Hippocampal formation (tissue), 2 donors: ENCODE measurements around the gene CAVIN2.

ENCODE experiments used
- DNase-seq, 2 donors: peaks; one replicate each; lab custom pipeline; 2025; lab: John Stamatoyannopoulos, UW

Gene CAVIN2

DNA sequence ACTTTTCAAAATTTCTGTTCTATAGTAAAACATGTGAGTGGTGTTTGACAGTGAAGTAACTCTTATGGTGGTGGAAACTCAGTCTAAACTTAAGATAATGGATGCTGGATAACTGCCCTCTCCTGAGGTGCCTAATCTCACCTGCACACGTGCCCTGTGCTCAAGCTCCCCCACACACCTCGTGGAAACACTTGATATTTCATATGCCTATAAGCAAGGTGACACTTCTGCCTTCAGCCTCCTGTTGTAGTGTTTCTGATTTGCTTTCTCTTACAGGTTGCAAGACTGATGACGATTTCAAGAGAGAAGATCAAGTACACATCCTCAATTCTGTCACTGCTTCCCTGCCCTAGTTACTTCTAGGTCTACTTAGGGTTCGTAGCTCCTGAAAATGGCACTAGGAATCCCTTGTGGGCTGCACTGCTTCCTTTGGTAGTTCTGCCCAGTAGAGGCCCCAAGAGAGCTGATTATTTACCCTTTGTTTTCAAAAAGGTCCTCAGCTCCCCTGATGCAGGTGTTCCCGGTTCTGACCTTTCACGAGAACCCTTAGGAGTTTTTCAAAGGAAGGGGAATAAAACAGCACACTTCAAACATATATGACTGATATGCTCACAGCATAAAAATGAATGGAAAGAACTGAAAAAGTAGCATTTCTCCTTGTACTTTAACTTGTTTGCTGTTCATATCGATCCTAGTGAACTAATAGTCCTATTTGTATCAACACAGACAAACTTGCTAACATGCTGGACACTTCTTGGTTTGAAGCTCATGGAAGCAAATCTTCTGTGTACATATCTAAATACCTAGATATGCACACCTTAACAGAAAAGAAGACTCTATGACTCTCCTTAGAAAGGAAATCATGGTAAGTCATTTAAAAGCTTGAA, 6.7 kb downstream of the CAVIN2 start:
- no peak for DNase-seq

DNA sequence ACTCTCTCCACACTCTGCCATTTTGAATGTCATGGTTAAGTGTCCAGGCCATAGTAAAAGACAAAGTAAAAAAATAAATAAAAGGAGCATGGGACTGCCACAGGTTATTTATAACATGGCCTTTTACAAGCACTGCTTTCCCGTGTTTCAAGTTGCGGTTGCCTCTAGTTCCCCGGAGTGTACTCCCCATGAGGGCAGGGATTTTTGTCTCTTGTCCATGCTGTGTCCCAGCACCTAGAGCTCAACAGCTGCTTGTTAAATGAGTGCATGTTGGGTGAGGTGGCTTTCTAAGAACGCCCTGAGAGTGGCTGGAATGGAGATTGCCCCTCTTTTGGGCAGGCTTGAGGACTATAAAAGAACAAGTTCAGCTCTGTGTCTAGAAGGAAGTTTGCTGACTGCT, 8.4 kb downstream of the CAVIN2 start:
- no peak for DNase-seq

DNA sequence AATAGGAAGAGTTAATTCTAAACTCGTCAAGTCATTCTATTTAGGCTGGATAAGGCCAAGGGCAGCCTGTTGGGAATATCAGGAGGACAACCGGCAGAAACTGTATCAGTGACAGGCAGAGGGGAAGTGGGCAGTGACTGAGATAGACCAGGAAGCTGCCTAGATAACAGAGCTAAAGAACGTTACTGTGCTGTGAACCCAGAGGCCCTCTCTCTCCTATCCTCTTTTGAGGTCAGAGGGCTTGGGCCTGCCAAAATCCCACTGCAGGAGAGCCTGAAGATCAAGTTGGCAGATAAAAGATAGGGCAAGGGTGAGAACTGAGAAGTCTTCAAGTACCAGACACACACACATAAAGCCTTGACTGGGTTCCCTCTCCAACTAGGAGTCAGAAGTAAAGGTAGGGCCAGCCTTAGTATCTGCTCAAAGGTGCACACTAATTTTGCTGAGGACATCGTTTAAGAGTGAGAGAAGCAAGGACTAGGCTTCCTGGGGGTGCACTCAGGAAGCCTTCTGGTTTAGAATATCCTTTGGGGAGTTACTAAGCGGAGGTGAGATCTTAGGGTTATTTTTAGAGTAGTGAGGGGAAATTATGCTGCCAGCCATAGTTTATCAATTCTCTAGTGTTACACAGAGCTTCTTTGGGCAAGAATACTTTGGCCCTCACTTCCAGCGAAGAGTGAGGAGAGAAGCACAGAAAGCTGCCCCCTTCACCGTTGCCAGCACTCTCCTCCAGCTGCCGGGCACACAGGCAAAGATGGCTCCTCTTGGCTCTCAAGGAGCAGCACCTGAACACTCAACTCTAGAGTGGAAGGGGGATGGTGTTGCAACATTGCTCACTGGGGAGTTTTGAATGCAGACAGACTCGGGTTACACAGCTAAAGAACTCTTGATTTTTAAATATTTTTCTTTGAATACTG, 9.8 kb downstream of the CAVIN2 start:
- no peak for DNase-seq

DNA sequence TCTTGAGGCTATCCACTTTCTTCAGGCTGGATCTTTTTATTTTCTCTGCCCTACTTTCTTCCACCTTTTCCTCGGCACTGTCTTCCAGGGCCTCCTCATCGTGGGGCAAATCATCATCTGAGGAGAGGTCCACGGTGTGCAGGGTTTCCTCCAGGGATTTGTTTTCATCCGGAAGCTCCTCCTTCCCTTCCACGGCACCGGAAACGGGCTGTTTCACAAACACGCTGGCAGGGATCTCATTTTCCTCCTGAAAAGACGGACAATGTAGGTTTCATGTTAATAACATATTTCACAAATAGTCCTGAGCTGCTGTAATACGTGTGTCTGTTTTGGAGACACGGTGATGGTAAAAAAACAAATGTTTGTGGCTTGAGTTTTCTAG, 10.4 kb downstream of the CAVIN2 start:
- no peak for DNase-seq

DNA sequence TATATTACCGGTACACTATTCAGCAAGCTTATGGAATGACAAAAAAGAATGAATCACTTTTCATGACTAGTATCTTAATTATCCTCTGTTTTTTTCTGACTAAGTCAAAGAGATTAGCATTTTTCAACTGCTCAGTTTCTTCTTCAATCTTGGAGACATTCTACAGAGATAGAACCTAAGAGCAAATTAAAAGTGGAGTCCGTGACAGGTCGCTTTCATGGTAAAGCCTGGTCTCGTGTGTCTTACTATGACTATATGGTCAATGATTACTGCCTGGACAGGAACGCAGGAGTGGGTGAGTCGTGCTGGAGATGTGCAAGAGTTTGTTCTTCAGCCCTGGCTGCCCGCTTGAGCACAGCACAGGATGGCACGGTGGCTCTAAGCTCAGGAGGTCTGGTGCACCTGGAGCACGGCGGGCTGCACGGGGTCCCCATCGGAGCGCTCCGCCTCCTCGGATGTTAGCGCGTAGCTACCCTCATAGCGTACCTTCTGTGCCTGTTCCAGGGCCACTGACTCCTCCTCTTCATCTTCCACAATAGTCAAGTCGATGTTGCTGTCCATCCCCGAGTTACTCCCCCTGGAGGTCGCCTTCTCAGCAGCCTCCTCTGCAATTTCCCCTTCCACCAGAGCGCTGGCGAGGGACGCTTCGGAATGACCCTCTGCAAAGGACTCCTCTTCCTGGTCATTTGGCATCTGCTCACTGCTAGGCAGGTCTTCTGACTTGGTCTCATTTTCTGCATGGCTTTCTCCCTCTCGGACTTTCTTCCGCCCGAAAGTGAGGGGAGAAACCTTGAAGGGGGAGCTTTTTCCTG, 11.1 kb downstream of the CAVIN2 start:
- no peak for DNase-seq

DNA sequence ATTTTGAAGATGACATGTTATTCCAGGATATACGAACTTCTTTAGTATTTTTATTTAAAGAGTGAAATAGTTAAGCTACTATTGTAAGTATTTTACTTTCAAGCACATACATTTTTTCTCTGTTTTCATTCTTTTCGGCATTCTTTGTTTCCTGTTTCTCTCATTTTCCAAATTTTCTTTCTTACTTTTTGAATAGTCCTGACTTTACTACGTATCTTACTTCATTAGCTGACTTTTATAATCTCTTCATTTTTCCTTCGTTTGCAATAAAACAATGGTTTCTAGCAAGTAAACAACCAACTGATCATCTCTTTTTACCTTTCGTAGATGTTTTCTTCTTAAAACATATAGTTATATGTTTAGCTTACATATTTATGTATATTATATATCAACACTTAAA, 11.8 kb downstream of the CAVIN2 start:
- no peak for DNase-seq

DNA sequence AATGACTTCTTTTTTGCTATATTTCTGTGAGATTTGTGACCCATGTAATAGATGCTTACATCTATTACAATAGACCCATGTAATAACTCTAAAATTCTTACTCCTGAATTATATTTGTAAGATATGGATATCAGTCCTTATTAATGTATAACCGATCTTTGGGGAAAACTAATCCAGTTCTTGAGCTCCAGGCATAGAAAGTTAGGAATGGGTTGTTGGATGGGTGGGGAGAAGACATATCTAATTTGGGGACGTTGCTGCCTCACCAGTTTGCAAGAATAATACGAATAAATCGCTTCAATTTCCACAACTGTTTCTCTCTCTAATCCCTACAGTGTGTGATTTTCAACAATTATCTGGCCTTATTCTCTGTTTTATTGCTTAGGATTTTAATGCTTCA, 13.5 kb downstream of the CAVIN2 start:
- no peak for DNase-seq

DNA sequence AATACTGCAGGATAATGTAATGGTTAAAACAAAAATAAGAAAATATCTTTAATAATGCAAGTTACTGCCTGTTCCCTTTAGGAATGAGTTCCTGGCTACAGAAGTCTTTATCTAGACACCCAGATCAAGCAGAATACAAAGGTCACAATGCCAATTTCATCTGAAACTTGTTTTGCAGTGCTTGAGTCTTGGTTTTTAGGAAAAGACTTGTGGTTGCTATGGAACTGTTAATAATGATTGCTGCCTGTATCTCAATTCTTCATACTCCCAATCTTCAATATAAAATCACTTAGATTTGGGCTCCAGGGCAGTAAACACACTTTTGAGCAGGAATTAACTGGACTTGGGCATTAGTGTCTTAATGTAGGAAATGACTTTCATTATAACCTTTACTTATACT, 14.2 kb downstream of the CAVIN2 start:
- DNase-seq: no peak

DNA sequence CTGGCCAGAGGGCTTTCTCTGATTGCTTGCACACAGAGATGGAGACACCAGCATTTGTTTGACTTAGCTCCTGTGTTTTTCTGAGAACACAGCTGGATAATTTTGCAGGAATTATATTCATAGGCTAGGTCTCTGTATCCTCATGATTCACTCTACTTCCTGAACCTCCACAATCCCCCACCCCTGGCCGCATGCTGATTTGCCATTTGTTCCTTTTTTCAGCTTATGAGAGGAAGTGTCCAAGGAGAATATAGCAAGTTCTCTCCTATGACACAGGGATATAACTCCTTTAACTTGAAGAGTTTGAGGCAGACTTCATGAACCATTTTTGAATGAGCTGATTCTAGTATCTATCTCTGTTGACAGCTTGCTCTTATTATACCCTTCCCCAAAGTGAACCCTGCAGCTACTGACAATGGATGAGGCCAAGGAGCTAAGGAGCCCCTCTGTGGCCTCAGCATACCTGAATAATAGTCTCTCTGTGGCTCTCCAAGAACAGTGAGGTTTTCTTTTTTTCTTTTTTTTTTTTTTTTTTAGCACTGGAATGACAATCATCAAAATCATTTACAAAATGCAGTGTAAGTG, 15.4 kb downstream of the CAVIN2 start:
- DNase-seq: no peak

DNA sequence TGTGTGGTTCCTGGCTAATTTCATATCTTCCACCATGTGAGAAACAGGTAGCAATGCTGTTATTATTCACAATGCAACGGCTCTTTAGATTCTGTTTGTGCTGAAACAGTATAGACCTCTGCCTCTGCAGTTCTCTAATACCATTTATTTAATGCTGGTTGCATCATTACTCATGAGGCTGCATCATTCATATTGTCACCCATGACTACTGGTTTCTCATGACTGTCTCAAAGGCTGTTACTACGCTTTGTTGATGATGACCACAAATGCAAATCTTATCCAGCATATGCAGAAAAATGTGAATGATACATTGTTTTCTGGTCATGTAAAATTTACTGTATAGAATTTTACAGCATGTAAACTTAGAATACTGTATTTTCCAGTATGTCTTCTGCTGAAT, 22.5 kb downstream of the CAVIN2 start:
- no peak for DNase-seq

DNA sequence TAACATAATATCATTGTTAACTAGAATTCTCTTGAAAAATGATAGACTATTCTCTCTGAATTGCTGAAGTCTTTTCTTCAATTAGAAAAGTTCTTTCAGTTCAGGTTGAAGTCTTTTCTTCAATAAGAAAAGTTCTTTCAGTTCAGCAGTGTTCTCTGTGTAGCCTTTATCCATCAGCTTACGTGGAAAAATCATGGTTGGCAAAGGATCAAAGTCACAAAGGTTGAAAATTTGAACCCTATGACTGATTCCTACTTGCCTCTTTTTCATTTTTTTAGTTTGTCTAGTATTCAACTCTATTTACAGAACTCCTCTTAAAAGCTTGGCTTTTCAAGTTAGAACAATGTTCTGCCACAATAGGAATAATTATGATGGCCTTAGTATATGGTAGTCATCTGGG, 25.8 kb downstream of the CAVIN2 start:
- no peak for DNase-seq

DNA sequence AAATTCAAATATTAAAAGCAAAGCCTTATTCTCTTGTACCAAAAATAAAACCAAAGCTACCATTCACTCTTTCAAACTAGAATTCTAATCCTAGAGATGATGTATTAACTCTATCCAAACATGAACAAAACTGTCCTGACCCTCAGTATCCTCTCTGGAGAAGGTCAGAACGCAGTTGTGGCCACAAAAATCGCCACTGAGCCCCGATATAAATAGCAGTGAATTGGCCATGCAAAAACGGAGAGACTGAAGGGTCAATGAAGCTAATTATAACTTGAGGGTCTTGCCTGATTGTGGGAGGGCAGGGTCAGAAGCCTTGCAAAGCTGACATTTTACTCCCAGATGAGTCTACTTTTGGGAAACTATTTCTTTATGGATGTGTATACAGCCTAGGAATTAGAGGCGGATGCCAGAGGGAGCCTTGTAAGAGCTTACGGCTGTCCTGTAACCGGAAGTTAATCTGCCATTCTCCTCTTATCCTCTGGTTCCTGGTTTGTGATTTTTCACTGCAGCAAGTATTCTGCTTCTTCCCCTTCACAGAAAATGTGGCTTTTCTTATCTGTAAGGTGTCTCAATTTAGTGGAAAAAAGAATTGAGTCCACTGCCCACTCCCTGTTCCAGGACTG, 28.1 kb downstream of the CAVIN2 start:
- no peak for DNase-seq

DNA sequence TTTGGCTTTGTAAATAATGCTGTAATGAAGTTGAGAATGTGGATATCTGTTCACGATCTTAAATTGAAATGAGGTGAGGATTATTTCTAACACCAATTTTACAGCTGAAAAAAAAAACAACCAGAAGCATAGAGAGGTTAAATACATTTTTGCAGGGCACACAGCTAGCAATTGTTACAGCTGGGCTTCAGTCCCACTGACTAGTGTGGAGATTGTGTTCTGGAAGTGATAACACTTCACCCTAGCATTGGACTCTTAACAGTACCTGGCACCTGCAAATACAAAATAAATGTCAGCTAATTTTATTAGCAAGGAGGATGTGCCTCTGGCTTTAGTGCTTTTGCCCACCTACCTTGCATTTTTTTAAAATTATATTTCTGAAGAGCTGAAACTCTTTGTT, 28.8 kb downstream of the CAVIN2 start:
- DNase-seq: no peak

DNA sequence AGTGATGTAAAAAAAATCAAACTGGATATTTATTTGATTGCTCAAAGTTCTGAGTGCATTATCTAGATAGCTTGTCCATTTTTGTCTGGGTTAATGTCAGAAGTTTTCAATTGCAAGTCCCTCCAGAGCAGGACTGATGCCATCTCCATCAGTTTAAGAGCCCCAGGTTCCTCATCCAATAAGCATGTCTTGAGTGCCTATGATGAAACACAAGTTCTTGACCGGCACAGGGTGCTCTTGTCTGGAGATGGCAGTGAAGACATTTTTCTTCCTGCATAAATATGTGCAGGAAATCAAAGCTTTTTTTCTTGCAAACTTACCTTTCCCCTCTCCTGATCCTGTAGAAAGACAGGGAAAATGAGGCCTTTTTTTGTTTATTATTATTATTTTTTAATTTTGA, 31.9 kb downstream of the CAVIN2 start:
- no peak for DNase-seq

DNA sequence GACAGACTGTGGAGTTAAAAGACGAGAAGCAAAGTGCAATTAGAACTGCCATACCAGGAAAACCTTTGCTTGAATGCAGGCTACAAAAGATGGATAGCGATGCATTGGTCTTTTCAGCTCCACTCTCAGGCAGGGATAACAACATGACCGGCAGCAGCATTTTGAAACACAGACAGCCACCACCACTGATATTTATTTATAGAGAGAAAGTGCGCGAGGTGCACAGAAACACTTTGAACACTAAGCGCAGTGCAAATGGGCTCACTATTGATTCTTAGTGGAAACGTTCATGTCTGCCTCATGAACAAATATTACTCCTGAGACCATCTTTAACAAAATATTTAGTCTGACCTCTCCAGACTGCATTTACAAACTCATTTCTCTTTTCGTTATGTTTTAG, 32.9 kb downstream of the CAVIN2 start:
- no peak for DNase-seq

DNA sequence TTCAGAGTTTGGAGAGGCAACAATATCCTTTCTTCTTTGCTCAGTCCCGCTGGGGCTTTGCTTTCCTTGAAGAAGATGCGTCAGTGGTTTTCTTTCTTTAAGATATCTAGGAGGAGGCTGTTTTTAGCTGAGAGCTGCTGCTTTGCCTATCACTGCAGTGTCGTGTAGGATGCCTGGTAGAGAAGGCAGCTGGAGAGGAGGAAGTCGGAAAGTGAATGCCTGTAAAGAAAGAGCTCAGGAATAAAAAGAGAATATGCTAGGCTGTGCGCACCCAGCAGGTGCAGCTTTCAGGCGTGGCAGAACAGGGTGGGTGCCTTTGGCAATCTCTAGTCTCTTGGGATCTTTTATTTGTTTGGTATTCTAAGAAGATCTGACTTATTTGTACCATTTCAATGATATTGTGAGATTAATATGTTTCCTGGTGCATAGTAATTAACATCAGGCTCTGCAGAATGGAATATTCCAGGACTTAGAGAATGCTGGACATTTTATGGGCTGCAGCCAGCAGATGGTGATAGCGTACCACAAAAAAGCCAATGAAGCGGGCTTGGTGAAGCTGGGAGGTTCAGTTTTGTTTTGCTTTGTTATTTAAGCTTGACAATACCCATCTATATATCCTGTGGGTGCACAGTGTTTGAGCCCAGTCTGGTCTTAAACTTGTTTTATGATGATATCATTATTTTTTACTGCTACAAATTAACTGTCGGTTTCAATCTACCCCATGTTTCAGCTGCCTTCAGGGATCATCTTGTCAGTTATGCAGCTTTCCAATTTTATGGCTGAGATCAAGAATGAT, 34.9 kb downstream of the CAVIN2 start:
- peak; percentile 74 to 81 for DNase-seq

DNA sequence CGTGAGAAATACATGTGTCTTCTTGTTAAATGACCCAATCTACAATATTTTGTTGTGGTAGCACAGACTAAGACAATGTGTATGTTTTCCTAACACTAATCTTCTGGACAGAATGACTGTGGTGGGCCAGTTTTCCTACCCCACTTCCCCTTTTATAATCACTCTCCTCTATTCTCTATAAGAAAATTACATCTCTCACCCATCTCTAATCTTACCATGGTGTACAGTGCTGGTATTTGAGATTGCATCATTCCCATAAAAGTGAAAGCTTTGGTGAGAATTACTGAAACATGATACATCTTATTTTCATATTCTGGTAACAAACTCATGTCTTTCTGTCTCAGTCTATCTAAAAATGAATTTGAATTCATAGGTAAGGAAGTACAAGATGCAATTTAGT, 40.5 kb downstream of the CAVIN2 start:
- no peak for DNase-seq

DNA sequence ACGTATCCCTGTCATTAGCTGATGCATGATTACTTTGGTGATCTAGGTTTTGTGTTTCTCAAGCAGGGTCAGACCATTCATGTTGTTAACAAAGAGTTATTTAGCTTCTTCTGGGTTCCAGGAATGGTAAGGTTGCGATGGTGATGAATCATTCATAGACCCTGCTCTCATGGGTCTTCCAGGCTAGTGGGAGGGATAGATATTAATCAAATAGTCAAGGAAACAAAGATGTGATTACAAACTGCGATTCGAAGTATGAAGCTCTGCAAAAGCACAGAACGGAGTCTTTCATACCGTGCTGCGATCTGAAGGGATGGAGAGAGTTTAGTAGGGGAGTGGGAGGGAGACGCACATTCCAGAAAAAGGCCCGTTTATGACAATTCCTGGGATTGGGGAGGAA, 42.1 kb downstream of the CAVIN2 start:
- no peak for DNase-seq

DNA sequence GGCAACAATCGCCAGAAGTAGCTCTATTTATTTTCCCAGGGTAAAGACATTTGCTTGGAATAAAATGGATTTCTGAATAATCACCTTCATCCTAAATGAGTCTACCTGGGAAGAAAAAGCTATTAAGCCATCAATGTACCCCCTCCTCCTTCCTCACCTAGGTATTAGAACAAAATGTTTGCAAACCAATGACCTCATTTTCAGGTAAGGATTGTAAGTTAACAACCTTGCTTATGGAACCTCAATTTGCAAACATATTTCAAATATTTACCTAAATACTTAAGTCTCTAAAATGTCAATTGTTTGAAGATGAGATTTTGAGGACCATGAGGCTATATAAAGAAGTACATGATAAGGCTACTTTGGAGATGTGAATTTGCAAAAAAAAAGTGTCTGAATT, 43.9 kb downstream of the CAVIN2 start:
- DNase-seq: no peak

DNA sequence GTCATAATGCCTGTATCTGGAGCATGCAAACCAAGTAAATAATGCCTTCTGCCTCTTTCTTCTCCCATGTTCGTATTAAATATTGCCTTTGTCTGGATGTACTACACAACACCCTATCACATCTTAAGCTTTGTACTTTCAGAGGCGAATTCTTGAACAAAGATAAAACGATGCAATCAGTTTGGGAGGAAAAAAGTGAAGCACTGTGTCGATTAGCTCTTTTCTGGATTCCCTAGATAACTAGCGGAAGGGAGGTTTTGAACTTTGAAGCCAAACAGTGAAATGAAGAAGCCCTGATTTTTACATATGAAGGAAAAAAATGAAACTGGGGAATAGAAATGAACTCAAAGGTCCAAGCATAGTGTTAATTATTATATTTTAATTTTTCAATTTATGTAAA, 44.7 kb downstream of the CAVIN2 start:
- no peak for DNase-seq

DNA sequence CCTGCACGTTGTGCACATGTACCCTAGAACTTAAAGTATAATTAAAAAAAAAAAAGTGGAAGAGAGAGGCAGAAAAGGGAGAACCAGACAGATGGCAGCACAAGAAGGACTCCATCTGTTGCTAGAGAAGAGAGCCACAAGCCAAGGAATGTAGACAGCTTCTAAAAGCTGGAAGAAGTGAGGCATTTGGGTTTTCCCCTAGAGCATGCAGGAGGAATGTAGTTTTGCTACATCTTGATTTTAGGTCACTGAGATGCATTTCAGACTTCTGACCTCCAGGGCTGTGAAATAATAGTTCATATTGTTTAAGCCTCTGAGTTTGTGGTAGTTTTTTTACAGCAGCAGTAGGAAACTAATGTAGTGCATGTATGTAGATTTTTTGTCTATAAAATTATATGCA, 46.0 kb downstream of the CAVIN2 start:
- DNase-seq: no peak
